SH-SY5Y (cell line): ENCODE results near the gene KDM5B.

Source experiments
- GATA2 ChIP-seq: IDR thresholded peaks from 2 replicates; pipeline ENCODE4 v1.6.1; 2011; ENCODE audit warnings: mild to moderate bottlenecking, low read depth, low read length
- GATA3 ChIP-seq: IDR thresholded peaks from 2 replicates; pipeline ENCODE4 v1.6.1; 2011; ENCODE audit warnings: low read depth, mild to moderate bottlenecking, low read length, moderate library complexity

DNA sequence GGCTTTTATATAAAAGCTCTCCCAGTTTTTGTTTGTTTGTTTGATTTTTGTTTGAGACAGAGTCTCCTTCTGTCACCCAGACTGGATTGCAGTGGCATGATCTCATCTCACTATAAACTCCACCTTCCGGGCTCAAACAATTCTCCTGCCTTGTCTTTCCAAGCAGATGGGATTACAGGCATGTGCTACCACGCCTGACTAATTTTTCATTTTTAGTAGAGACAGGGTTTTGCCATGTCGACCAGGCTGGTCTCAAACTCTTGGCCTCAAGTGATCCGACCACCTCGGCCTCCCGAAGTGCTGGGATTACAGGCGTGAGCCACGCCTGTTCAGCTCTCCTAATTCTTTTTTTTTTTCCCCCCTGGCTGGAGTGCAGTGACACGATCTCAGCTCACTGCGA lies 6.9 kb upstream of the KDM5B start:
- no peak for TF ChIP-seq GATA2
- no peak for TF ChIP-seq GATA3
